SK-N-SH (cell line): ENCODE measurements around the gene MC2R. TPM values are rescaled to one million over a fixed set of nuclear protein-coding genes. Genes with fewer than 3 reads are reported as not detected.

Experiments
- CTCF ChIA-PET: fragments of 300-600, 350-600 bp; formaldehyde crosslinking; extraction: SDS; loops from one replicate; lab custom pipeline; 2021; lab: Yijun Ruan, JAX
- POLR2A ChIA-PET: fragments of 350-600 bp; sonication (Branson Sonifier 250); formaldehyde crosslinking; extraction: SDS; loops from one replicate; lab custom pipeline; 2020; ENCODE audit warnings: antibody characterized with exemption, inconsistent platforms; lab: Yijun Ruan, JAX
- DNase-seq: peaks from one replicate; pipeline ENCODE4 v3.0.0; 2012
- H2AFZ ChIP-seq: fragments of 200-600 bp; sonication (generic); 2 replicates; pipeline ENCODE4 v1.8.1; 2016; ENCODE audit warnings: antibody characterized with exemption, mild to moderate bottlenecking, low read depth
- H3F3A ChIP-seq: fragments of 200-600 bp; sonication (generic); replicated peaks from 2 replicates; pipeline ENCODE3; 2016; ENCODE audit warnings: antibody characterized with exemption, mild to moderate bottlenecking; ENCODE audit not compliant: insufficient read depth
- H3K27ac ChIP-seq, 2 experiments: fragments of 200-500 bp in 1 of 2; fragments of 200-600 bp in 1 of 2; sonication (Bioruptor generic) in 1 of 2; sonication (generic), shearing (Covaris generic) in 1 of 2; 2 replicates each; pipeline versions ENCODE4 v1.5.1 to v1.6.1; 2014 to 2016; ENCODE audit warnings: low read depth in 2 of 2, inconsistent platforms in 1 of 2, low read length in 1 of 2, mild to moderate bottlenecking in 1 of 2, mixed read lengths in 1 of 2
- H3K27me3 ChIP-seq: fragments of 200-600 bp; sonication (generic), shearing (Covaris generic); 2 replicates; pipeline ENCODE4 v1.6.1; 2016; ENCODE audit warnings: mixed run types; ENCODE audit not compliant: insufficient read depth
- H3K36me3 ChIP-seq, 2 experiments: fragments of 200-500 bp in 1 of 2; fragments of 200-600 bp in 1 of 2; sonication (Bioruptor generic) in 1 of 2; sonication (generic) in 1 of 2; replicated peaks in 1 of 2; 2 replicates each; pipeline versions ENCODE3 to v1.5.1; 2014 to 2016; ENCODE audit warnings: low read length in 1 of 2, mild to moderate bottlenecking in 1 of 2; ENCODE audit not compliant: insufficient read depth in 2 of 2, control insufficient read depth in 1 of 2
- H3K4me1 ChIP-seq, 2 experiments: fragments of 200-500 bp in 1 of 2; fragments of 200-600 bp in 1 of 2; sonication (Bioruptor generic) in 1 of 2; sonication (generic), shearing (Covaris generic) in 1 of 2; 2 replicates each; pipeline versions ENCODE4 v1.5.1 to v1.6.1; 2014 to 2016; ENCODE audit warnings: low read depth in 1 of 2, low read length in 1 of 2, mixed run types in 1 of 2; ENCODE audit not compliant: insufficient read depth in 2 of 2, control insufficient read depth in 1 of 2
- H3K4me2 ChIP-seq: fragments of 200-600 bp; sonication (generic), shearing (Covaris generic); 2 replicates; pipeline ENCODE4 v1.6.1; 2017; ENCODE audit warnings: mixed run types
- H3K4me3 ChIP-seq, 2 experiments: fragments of 200-500 bp in 1 of 2; fragments of 200-600 bp in 1 of 2; sonication (Bioruptor generic) in 1 of 2; sonication (generic), shearing (Covaris generic) in 1 of 2; 2 replicates each; pipeline versions ENCODE4 v1.5.1 to v1.8.1; 2014 to 2016; ENCODE audit warnings: low read depth in 2 of 2, inconsistent platforms in 1 of 2, low read length in 1 of 2, mild to moderate bottlenecking in 1 of 2, mixed read lengths in 1 of 2, moderate library complexity in 1 of 2
- H3K79me2 ChIP-seq: fragments of 200-600 bp; sonication (generic); 2 replicates; pipeline ENCODE4 v1.8.1; 2017; ENCODE audit warnings: mild to moderate bottlenecking; ENCODE audit not compliant: insufficient read depth
- H3K9ac ChIP-seq: fragments of 200-600 bp; sonication (generic); 2 replicates; pipeline ENCODE4 v1.6.1; 2017; ENCODE audit warnings: mixed run types
- H3K9me2 ChIP-seq: fragments of 200-600 bp; sonication (generic); 2 replicates; pipeline ENCODE4 v1.6.1; 2017; ENCODE audit warnings: mixed run types
- H3K9me3 ChIP-seq: fragments of 200-600 bp; sonication (generic); 2 replicates; pipeline ENCODE4 v1.6.1; 2017; ENCODE audit warnings: mixed run types, mild to moderate bottlenecking, moderate library complexity
- H4K20me1 ChIP-seq: fragments of 200-600 bp; sonication (generic); 2 replicates; pipeline ENCODE4 v1.6.1; 2017; ENCODE audit warnings: mild to moderate bottlenecking, mixed run types; ENCODE audit not compliant: insufficient read depth
- CTCF ChIP-seq: fragments of 200-600 bp; sonication (generic); IDR thresholded peaks from 2 replicates; pipeline ENCODE4 v1.6.1; 2017; ENCODE audit warnings: antibody characterized with exemption, mild to moderate bottlenecking, moderate library complexity
- EP300 ChIP-seq, 2 experiments: IDR thresholded peaks; 2 replicates each; pipeline versions ENCODE4 v1.4.0 to v1.6.1; 2012; ENCODE audit warnings: borderline replicate concordance in 1 of 2, low read depth in 1 of 2, low read length in 1 of 2
- EZH2phosphoT487 ChIP-seq: fragments of 200-600 bp; sonication (generic); IDR thresholded peaks from 2 replicates; pipeline ENCODE4 v1.6.1; 2017; ENCODE audit warnings: low read depth, mixed run types, mild to moderate bottlenecking, antibody characterized with exemption, moderate library complexity, borderline replicate concordance
- FOSL2 ChIP-seq: IDR thresholded peaks from 2 replicates; pipeline ENCODE4 v1.4.0; 2012; ENCODE audit warnings: low read depth, mild to moderate bottlenecking, moderate library complexity, borderline replicate concordance
- GABPA ChIP-seq: IDR thresholded peaks from 2 replicates; pipeline ENCODE4 v1.4.0; 2012; ENCODE audit warnings: low read depth, mild to moderate bottlenecking
- JUND ChIP-seq: IDR thresholded peaks from 2 replicates; pipeline ENCODE4 v1.4.0; 2012
- MAX ChIP-seq: IDR thresholded peaks from 2 replicates; pipeline ENCODE4 v1.4.0; 2012; ENCODE audit warnings: low read depth
- MEF2A ChIP-seq: IDR thresholded peaks from 2 replicates; pipeline ENCODE4 v1.4.0; 2012; ENCODE audit warnings: low read depth, borderline replicate concordance
- MXI1 ChIP-seq: IDR thresholded peaks from 2 replicates; pipeline ENCODE4 v1.6.1; 2012; ENCODE audit warnings: mild to moderate bottlenecking, low read depth, low read length, improper control_type of control experiment
- NFIC ChIP-seq: IDR thresholded peaks from 2 replicates; pipeline ENCODE4 v1.4.0; 2012; ENCODE audit warnings: borderline replicate concordance
- POLR2AphosphoS5 ChIP-seq: IDR thresholded peaks from 2 replicates; pipeline ENCODE4 v1.6.1; 2012; ENCODE audit warnings: low read depth, low read length
- RAD21 ChIP-seq: IDR thresholded peaks from 2 replicates; pipeline ENCODE4 v1.6.1; 2012; ENCODE audit warnings: mild to moderate bottlenecking, low read length
- RCOR1 ChIP-seq: fragments of 150-350 bp; IDR thresholded peaks from 2 replicates; pipeline ENCODE4 v1.6.1; 2017; ENCODE audit warnings: antibody characterized with exemption, low read length
- RXRA ChIP-seq: IDR thresholded peaks from 2 replicates; pipeline ENCODE4 v1.4.0; 2012; ENCODE audit warnings: low read depth, mild to moderate bottlenecking, borderline replicate concordance
- SIN3A ChIP-seq: IDR thresholded peaks from 2 replicates; pipeline ENCODE4 v1.6.1; 2012; ENCODE audit warnings: low read depth, mild to moderate bottlenecking, low read length, moderate library complexity, borderline replicate concordance
- TCF12 ChIP-seq: IDR thresholded peaks from 2 replicates; pipeline ENCODE4 v1.4.0; 2012
- TEAD4 ChIP-seq: IDR thresholded peaks from 2 replicates; pipeline ENCODE4 v1.4.0; 2012; ENCODE audit warnings: mild to moderate bottlenecking, borderline replicate concordance; ENCODE audit not compliant: insufficient read depth
- USF1 ChIP-seq: IDR thresholded peaks from 2 replicates; pipeline ENCODE4 v1.4.0; 2012; ENCODE audit warnings: low read depth, borderline replicate concordance
- USF2 ChIP-seq: fragments of 150-350 bp; IDR thresholded peaks from 2 replicates; pipeline ENCODE4 v1.6.1; 2017; ENCODE audit warnings: antibody characterized with exemption, low read length, low read depth, borderline replicate concordance
- WGBS: methylation state at CpG from one replicate; pipeline ENCODE4 v1.1.6; 2017; ENCODE audit warnings: low lambda C conversion rate; 5-methylcytosine and 5-hydroxymethylcytosine counted together
- polyA plus RNA-seq, 3 experiments: library from polyadenylated mRNA; depleted of rRNA; stranded (reverse); fragments of >200 nt; gene quantifications; 2 replicates each; pipeline ENCODE4 v1.2.3, GENCODE V29; 2012

The MC2R gene
- polyA plus RNA-seq, 1 of the 3 experiments (the other 2 are of a cell fraction), result not detected

GRCh38 chr18:13872932-13873331 lies 42.4 kb downstream of the MC2R start (continued):
- TF ChIP-seq CTCF, result no peak

- POLR2A ChIA-PET, result no interaction called here
- H3K9ac ChIP-seq, result no peak overlapping the region
- 13% methylated on average over 14 of the region's 14 CpGs for WGBS
- no peaks in the 10 kb centered on the region for H3K9me2 ChIP-seq
- H4K20me1 ChIP-seq, result no peaks in the 10 kb centered on the region
- H3K4me3 ChIP-seq, result no peak overlapping the region
- DNase-seq, result no peak
- H3K4me1 ChIP-seq, result no peaks in the 10 kb centered on the region
- H3K36me3 ChIP-seq, result no peaks in the 10 kb centered on the region
- no peak overlapping the region for H2AFZ ChIP-seq
- CTCF ChIA-PET, result interaction anchor here (1.0 kb wide), 1 partner anchor 13 kb away, joined by 3 read pairs; no protein-coding TSS in a partner anchor
- H3K27me3 ChIP-seq, result peaks cover 46% of the 10 kb centered on the region
- no peaks in the 10 kb centered on the region for H3F3A ChIP-seq
- H3K4me2 ChIP-seq, result no peak overlapping the region
- no peaks in the 10 kb centered on the region for H3K9me3 ChIP-seq
- no peaks in the 10 kb centered on the region for H3K79me2 ChIP-seq
- no peak for TF ChIP-seq RCOR1
- TF ChIP-seq RAD21, result no peak
- no peak for TF ChIP-seq TCF12
- TF ChIP-seq TEAD4, result no peak
- TF ChIP-seq EP300 (IDR thresholded peaks at IDR 0.05; ENCODE audit: borderline replicate concordance in 1 of 2, low read depth in 1 of 2, low read length in 1 of 2), result no peak
- TF ChIP-seq USF1, result no peak
- no peak for TF ChIP-seq MXI1
- no peak for TF ChIP-seq POLR2AphosphoS5
- TF ChIP-seq SIN3A, result no peak
- TF ChIP-seq USF2, result no peak
- no peak for TF ChIP-seq EZH2phosphoT487
- TF ChIP-seq JUND, result no peak
- TF ChIP-seq GABPA, result no peak
- no peak for TF ChIP-seq NFIC
- TF ChIP-seq RXRA, result no peak
- TF ChIP-seq MEF2A, result no peak
- TF ChIP-seq FOSL2, result no peak
- no peak for TF ChIP-seq MAX
- H3K27ac ChIP-seq, result no peak overlapping the region
Measured at GRCh38 chr18:13872373-13872772, 43.0 kb downstream of the MC2R start.
